Pericardium fibroblast (primary cell): ENCODE results near the gene AP3D1. TPM values are rescaled to one million over a fixed set of nuclear protein-coding genes. Genes with fewer than 3 reads are reported as not detected.

Source experiments
- total RNA-seq: library from RNA; depleted of rRNA; stranded (reverse); fragments of >200 nt; gene quantifications from 2 replicates; pipeline ENCODE4 v1.2.3, GENCODE V29; 2015

AP3D1 gene
- 88.9 and 107 TPM in 2 replicates for total RNA-seq

GRCh38 chr19:2151339-2152229, at the start of gene AP3D1:
Gene AP3D1, minus strand, starts transcription at chr19:2151566. Its CDS starts 232 bp downstream, at chr19:2151334.

GRCh38 chr19:2096480-2097202, 54.7 kb downstream of the AP3D1 start, which contains the start of gene IZUMO4:
Gene IZUMO4, plus strand, starts transcription at chr19:2096915. Its CDS starts 31 bp downstream, at chr19:2096946.

GRCh38 chr19:2096034-2096479, 55.3 kb downstream of the AP3D1 start, which contains the start of gene MOB3A:
Gene MOB3A, minus strand, starts transcription at chr19:2096326. Its CDS starts 17,766 bp downstream, at chr19:2078560.

GRCh38 chr19:2050991-2051772, 100.2 kb downstream of the AP3D1 start, which contains the start of gene MKNK2:
Gene MKNK2, minus strand, starts transcription at chr19:2051244. Its CDS starts 393 bp downstream, at chr19:2050851.

Other genes starting within 250 kb of the AP3D1 start
- 3.2 and 5.4 TPM in 2 replicates for gene ADAT3, start 246.2 kb downstream of the AP3D1 start, total RNA-seq
- 102 and 104 TPM in 2 replicates for gene SCAMP4, start 246.2 kb downstream of the AP3D1 start, total RNA-seq
- 57.0 and 59.2 TPM in 2 replicates for gene CSNK1G2, start 210.4 kb downstream of the AP3D1 start, total RNA-seq
- gene BTBD2, start 135.9 kb downstream of the AP3D1 start, total RNA-seq = 94.8 and 143 TPM in 2 replicates
- gene MKNK2, start 100.3 kb downstream of the AP3D1 start, total RNA-seq = 96.9 and 116 TPM in 2 replicates
- gene MOB3A, start 55.2 kb downstream of the AP3D1 start, total RNA-seq = 26.6 and 36.9 TPM in 2 replicates
- gene IZUMO4, start 54.7 kb downstream of the AP3D1 start, total RNA-seq = 0.82 and 1.3 TPM in 2 replicates
- 10.1 and 13.9 TPM in 2 replicates for gene DOT1L, start 12.4 kb upstream of the AP3D1 start, total RNA-seq
- 58.4 and 81.5 TPM in 2 replicates for gene PLEKHJ1, start 84.8 kb upstream of the AP3D1 start, total RNA-seq
- 34.6 and 36.6 TPM in 2 replicates for gene SF3A2, start 85.3 kb upstream of the AP3D1 start, total RNA-seq
- 1.8 and 3.7 TPM in 2 replicates for gene AMH, start 97.8 kb upstream of the AP3D1 start, total RNA-seq
- gene JSRP1, start 104.9 kb upstream of the AP3D1 start, total RNA-seq = 1.5 TPM in 1 of 2 replicates, not detected in the other
- gene PEAK3, start 130.6 kb upstream of the AP3D1 start, total RNA-seq = 0.09 TPM in 1 of 2 replicates, not detected in the other
- not detected in 2 replicates for gene LINGO3, start 156.6 kb upstream of the AP3D1 start, total RNA-seq
- gene LSM7, start 177.0 kb upstream of the AP3D1 start, total RNA-seq = 203 and 211 TPM in 2 replicates
- 39.2 and 39.3 TPM in 2 replicates for gene SPPL2B, start 177.1 kb upstream of the AP3D1 start, total RNA-seq
- gene TMPRSS9, start 208.7 kb upstream of the AP3D1 start, total RNA-seq = not detected in 2 replicates